GM18519 (cell line): ENCODE results near the gene DAPK2.

Experiments
- ATAC-seq: cut with Tn5 transposase; IDR thresholded peaks from one replicate; pipeline ENCODE4 v1.9.1; 2021; ENCODE audit warnings: mild to moderate bottlenecking, moderate library complexity; ENCODE audit not compliant: unreplicated experiment, low FRiP score

The DAPK2 gene

GRCh38 chr15:63946524-63947065 lies 99.7 kb downstream of the DAPK2 start:
- no peak for ATAC-seq

DNA sequence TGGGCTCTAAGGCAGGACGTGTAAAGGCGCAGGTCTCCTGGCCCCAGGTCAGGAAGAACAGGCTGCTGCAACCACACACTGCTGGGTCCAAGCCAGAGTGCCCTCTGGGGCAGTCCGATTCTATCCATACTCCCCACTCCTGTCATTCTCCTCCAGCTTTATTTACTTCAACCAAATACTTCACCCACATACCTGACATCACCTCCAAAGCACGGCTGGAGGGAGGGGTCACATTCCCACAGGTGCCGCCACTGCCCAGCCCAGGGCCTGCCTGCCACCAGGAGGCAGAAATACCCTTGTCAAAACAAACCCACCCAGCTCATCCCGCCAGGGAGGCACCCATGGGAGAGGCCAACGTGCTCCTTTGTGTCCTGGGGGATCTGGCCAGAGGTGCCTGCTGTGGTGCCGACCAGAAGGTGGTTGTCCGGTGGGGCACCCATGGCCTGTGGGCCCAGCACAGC lies 100.4 kb downstream of the DAPK2 start:
- ATAC-seq = no peak

DNA sequence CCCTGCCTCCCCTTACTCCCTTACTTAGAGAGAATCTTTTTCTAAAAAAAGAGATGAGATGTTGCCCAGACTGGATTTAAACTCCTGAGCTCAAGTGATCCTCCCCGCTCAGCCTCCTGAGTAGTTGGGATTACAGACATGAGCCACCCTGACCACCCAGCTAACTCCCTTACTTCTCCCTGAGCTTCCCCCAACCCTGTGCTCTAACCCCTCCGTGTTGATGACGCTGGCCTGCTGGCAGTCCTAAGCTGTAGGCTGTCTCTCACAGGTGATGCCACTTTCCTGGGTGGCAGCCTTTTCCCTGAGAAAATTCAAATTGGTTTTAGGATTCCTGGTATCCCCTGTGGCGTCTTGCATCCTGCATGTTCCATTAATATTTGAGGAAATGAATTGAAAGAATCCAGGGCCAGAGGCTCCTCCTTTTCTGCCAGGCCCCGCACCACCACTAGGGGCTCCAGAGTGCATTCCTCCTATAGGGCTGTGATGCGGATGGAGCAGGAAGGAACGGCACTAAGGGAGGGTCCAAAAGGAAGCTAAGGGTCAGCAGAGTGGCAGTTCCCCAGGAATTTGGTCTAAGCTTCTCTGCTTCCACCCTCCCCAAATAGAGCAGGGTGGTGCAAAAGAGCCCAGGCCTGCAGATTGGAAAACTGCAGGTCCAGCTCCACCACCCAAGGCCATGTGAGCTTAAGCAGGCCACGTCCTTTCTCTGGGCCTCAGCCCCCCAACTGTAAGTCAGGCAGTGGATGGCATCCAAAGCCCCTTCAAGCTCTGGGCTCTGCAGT lies 101.1 kb downstream of the DAPK2 start:
- no peak for ATAC-seq

- no peak for ATAC-seq
These were observed 101.7 kb downstream of the DAPK2 start for GRCh38 chr15:63944681-63944955.

DNA sequence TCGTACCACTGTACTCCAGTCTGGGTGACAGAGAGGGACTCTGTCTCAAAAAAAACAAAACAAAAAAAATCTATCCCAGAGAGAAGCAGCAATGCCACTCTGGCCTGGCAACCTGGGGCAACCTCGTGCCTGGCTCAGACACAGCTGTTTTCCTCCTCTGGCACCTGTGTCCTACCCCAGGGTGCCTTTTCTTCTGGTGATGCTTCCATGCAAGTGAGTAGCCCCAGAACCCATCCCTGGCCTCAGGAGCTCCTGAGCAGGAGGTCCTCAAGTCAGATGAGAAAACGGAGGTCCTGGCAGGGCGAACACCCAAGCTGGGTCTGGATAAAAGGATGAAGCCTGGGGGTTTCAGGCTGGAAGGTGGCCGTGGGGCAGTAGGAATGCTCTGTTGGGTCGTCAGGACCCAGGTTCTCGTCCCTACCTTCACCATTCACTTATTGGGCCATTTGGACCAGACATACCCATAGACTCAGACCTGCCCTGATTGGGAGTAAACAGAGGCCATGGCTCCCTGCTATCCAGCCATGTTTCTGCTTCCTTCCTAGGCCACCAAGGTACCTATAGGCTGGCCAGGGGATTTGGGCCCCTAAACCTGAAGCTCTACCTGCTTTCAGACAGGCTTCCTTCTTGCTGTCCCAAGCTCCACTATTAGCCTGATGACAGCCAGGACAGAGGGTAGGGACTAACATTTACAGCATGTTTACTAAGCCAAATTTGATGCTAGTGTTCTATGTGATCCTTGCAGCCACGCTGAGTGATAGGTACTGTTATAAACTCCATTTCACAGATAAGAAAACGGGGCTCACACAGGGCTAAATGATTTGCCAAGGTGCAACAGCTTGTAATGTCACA lies 102.2 kb downstream of the DAPK2 start:
- no peak for ATAC-seq

DNA sequence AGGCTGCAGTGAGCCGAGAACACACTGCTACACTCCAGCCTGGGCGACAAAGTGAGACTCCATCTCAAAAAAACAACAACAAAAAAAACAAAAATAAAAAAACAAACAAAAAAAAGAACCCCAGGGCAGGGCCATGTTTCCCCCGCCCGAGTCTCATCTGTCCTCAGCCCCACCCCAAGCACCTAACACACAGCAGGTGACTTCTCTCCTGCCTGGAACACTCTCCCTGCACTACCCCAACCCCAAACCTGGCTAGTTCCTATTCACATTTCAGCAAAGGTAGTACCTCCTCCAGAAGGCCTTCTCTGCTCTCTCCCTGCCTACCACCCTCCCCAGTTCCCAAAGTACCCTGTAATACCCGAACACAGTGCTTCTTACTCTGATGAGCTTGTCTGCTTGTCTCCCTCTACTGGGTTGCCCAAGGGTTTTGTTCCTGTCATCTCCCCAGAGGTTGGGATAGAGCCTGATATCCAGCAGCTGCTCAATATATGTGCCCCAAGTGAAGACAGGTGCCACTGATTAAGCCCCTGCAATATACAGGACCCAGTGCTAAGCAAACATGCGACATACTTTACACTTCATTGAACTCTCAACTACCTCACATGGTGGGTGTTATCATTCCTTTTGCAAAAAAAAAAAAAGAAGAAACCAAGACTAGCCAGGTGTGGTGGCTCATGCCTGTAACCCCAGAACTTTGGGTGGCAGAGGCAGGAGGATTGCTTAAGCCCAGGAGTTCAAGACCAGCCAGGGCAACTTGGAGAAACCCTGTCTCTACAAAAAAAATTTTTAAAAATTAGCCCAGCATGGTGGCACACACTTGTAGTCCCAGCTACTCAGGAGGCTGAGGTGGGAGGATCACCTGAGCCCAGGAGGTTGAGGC lies 103.6 kb downstream of the DAPK2 start:
- ATAC-seq = no peak

GRCh38 chr15:63941698-63942465 lies 104.4 kb downstream of the DAPK2 start:
- ATAC-seq = no peak

- ATAC-seq = no peak
These were observed 105.2 kb downstream of the DAPK2 start for GRCh38 chr15:63940966-63941620.

DNA sequence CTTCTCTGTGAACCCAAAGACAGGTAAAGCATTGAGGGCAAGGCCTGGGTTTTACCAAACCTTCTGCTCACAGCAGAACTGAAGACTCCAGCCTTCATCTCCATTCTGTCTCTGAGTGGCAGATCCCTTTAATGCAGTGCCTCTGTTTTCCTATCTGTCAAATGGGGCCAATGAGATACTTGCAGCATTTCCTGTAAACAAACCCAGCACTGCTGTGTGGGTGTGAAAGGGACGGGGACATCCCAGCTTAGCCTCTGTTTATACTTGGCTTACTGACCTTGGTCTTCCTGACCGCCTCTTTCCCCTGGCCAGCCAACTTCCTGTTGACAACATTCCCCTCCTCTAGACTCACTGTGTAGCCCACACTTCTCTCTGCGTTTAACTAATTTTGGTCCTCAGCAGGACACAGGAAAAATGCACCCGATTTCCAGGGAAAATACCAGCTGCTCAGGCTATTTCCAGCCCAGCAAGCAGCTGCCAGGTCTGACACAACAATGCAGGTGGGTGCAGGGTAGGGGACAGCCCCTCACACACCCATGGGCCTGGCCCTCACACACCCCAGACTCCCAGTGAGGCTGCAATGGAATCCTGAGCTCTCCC lies 106.7 kb downstream of the DAPK2 start:
- ATAC-seq = no peak

- ATAC-seq = no peak
These were observed 107.7 kb downstream of the DAPK2 start for GRCh38 chr15:63938486-63939061.

DNA sequence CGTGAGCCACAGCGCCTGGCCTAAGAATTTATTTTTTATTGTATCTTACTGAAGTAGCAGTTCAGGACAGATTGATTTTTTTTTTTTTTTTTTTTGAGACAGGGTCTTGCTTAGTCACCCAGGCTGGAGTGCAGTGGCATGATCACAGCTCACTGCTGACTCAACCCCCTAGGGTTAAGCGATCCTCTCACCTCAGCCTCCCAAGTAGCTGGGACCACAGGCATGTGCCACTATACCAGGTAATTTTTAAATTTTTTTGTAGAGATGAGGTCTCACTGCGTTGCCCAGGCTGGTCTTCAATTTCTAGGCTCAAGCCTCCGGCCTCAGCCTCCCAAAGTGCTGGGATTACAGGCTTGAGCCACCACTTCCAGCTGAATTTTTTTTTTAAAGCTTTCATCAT lies 112.8 kb downstream of the DAPK2 start:
- no peak for ATAC-seq

GRCh38 chr15:63931556-63931955 lies 114.7 kb downstream of the DAPK2 start:
- no peak for ATAC-seq

GRCh38 chr15:63930034-63930433 lies 116.3 kb downstream of the DAPK2 start:
- no peak for ATAC-seq

- ATAC-seq = no peak
These were observed 118.0 kb downstream of the DAPK2 start for GRCh38 chr15:63928185-63928842.

- ATAC-seq = no peak
These were observed 122.0 kb downstream of the DAPK2 start for GRCh38 chr15:63923993-63924950.

DNA sequence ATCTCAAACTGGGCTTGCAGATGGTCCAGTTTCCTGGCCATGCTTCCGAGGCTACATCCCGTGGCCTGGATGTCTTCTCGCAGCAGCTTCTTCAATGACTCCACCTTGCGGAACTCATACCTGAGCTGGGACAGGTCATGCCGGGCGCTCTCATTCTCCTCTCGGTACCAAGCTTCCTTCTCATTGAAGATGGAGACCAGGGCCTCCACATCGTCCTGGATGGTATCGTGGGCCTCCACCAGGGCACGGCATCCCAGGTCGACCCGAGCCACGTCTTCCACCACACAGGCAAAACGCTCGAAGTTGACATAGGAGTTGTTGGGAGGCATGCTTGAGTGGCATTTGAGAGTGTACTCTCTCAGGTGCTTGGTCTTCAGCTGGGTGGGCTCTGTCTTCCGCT lies 123.4 kb downstream of the DAPK2 start:
- ATAC-seq = no peak

- ATAC-seq = no peak
These were observed 123.9 kb downstream of the DAPK2 start for GRCh38 chr15:63922261-63922904.
